Psoas muscle (tissue), 8 donors: Measurements from ENCODE around the gene TNFSF9. TPM values are rescaled to one million over a fixed set of nuclear protein-coding genes. Genes with fewer than 3 reads are reported as not detected.
"Not testable (repeated sequence)": the region's sequence is repeated elsewhere in the genome, so short reads cannot be mapped to it uniquely, and the experiment has no call there.

Source experiments
- ATAC-seq, 4 donors: fragments of 200-7000 bp; cut with Tn5 transposase; one replicate each; pipeline ENCODE4 v1.9.1; 2020; ENCODE audit warnings: moderate library complexity in 3 of 4, mild to moderate bottlenecking in 2 of 4
- DNase-seq, 2 donors: peaks; one replicate each; pipeline ENCODE4 v3.0.0-alpha.2; 2020
- H3K27ac ChIP-seq: fragments of 200-600 bp; one replicate; pipeline ENCODE4 v1.8.0; 2022
- H3K27me3 ChIP-seq, 3 donors: fragments of 200-600 bp in 1 of 3; one replicate each; pipeline versions ENCODE4 v1.6.1 to v1.8.0; 2013 to 2022; ENCODE audit warnings: low read length in 2 of 3, mild to moderate bottlenecking in 2 of 3, moderate library complexity in 1 of 3; ENCODE audit not compliant: insufficient read depth in 3 of 3
- H3K36me3 ChIP-seq, 2 donors: fragments of 200-600 bp in 1 of 2; one replicate each; pipeline versions ENCODE4 v1.6.1 to v1.8.0; 2013 to 2022; ENCODE audit warnings: low read depth in 1 of 2, mild to moderate bottlenecking in 1 of 2, moderate library complexity in 1 of 2; ENCODE audit not compliant: insufficient read depth in 1 of 2
- H3K4me1 ChIP-seq: fragments of 200-600 bp; one replicate; pipeline ENCODE4 v1.8.0; 2022
- H3K4me3 ChIP-seq: fragments of 200-600 bp; one replicate; pipeline ENCODE4 v1.8.0; 2022; ENCODE audit warnings: mild to moderate bottlenecking
- H3K9me3 ChIP-seq: fragments of 200-600 bp; one replicate; pipeline ENCODE4 v1.8.0; 2022
- CTCF ChIP-seq: fragments of 200-600 bp; IDR thresholded peaks from one replicate; pipeline ENCODE4 v1.8.0; 2022; ENCODE audit warnings: antibody characterized with exemption
- WGBS, 3 donors: extraction: QIAGEN DNeasy Blood & Tissue Kit; methylation state at CpG; one replicate each; pipeline versions ENCODE4 v1.1.6 to v1.1.7; 2013; 5-methylcytosine and 5-hydroxymethylcytosine counted together
- intact Hi-C, 2 donors: fragments of 100-400 bp; cut with DNase I; formaldehyde crosslinking; loops; one replicate each; pipeline versions ENCODE4 v1.11.0 to v1.14.2; 2022
- polyA plus RNA-seq, 3 donors: library from polyadenylated mRNA; stranded (reverse); fragments of 200-250 nt; gene quantifications; one replicate each; pipeline ENCODE4 v1.2.3, GENCODE V29; 2013
- total RNA-seq, 4 donors: library from RNA; stranded (reverse); fragmentation: NEBNext Ultra II Directional in 2 of 4; extraction: Animal tissue kit (Norgen Biotek cat#: 25700) in 2 of 4; gene quantifications; one replicate each; pipeline versions ENCODE4 v1.2.1 to v1.2.4, GENCODE V29; 2021 to 2023
- donor health status: healthy with polysubstance abuse.
- donor health status: DM: no; HTN: no; CAD: no; lungs with moderate emphysema.
- donor health status: Bipolar disorder and iron deficiency.
- donor health status: healthy.
- donor health status: DM: yes; HTN: yes; CAD: no.
- donor health status: DM: no; HTN: no; CAD: no.
- donor health status: DM: no; HTN: no; CAD: no.
- donor health status: DM: yes; HTN: yes; CAD: no.

Gene TNFSF9
- total and polyA plus RNA-seq, 7 donors, result 0.25 to 1.9 (median 0.62) TPM; not detected in 1

- no peaks in the 10 kb centered on the region for H3K36me3 ChIP-seq
- WGBS, 3 donors, result 56 to 64% (median 62%) methylated on average over 15 to 17 of the region's 17 CpGs
- ATAC-seq (no peak), DNase-seq (no peak)
- no peaks in the 10 kb centered on the region for H3K9me3 ChIP-seq
- H3K4me1 ChIP-seq, result no peaks in the 10 kb centered on the region
- no peak overlapping the region for H3K27ac ChIP-seq
- H3K27me3 ChIP-seq, result peaks cover 0 to 29% (median 23%) of the 10 kb centered on the region in 3 donors
- intact Hi-C loops, result no loop called here
- H3K4me3 ChIP-seq, result no peak overlapping the region
- no peak for TF ChIP-seq CTCF
These were observed 31.6 kb upstream of the TNFSF9 start for GRCh38 chr19:6499052-6499790.

- ATAC-seq, result no peak
- no peak for TF ChIP-seq CTCF
- Histone ChIP-seq H3K27ac (no peak overlapping the region), H3K27me3 (peaks cover 0 to 33% (median 23%) of the 10 kb centered on the region in 3 donors), H3K36me3 (no peaks in the 10 kb centered on the region), H3K4me3 (peak overlapping the region; percentile 58), H3K9me3 (no peaks in the 10 kb centered on the region), H3K4me1 (no peaks in the 10 kb centered on the region)
- 47 to 51% (median 51%) methylated on average over 24 of the region's 24 CpGs for WGBS, 3 donors
- intact Hi-C loops, result no loop called here
- DNase-seq, result no peak
These were observed 29.7 kb upstream of the TNFSF9 start for GRCh38 chr19:6500837-6501739.

GRCh38 chr19:6501740-6502648 lies 28.8 kb upstream of the TNFSF9 start, which contains the start of gene TUBB4A:
TUBB4A (minus strand) TSS chr19:6502309; CDS start chr19:6502212, 97 bp downstream.
- Histone ChIP-seq H3K36me3 (no peaks in the 10 kb centered on the region), H3K4me3 (peak within 1 kb of the TSS; percentile 58), H3K27ac (no peak within 1 kb of the TSS), H3K9me3 (no peaks in the 10 kb centered on the region), H3K4me1 (no peaks in the 10 kb centered on the region), H3K27me3 (peaks cover 0 to 33% (median 23%) of the 10 kb centered on the region in 3 donors)
- intact Hi-C loops, result no loop called here
- TF ChIP-seq CTCF, result no peak
- DNase-seq, result peak; percentile 40 to 63
- ATAC-seq, result peak in 3 of 4 donors; percentile 25 to 66 (median 48)
- WGBS, 3 donors, result 0 to 1% (median 1%) methylated on average over 26 to 71 of the region's 71 CpGs

- 66 to 71% (median 69%) methylated on average over 9 of the region's 9 CpGs for WGBS, 3 donors
- no peaks in the 10 kb centered on the region for H3K36me3 ChIP-seq
- H3K4me1 ChIP-seq, result no peaks in the 10 kb centered on the region
- no peak overlapping the region for H3K27ac ChIP-seq
- peaks cover 0 to 33% (median 20%) of the 10 kb centered on the region in 3 donors for H3K27me3 ChIP-seq
- DNase-seq, result no peak
- no peak overlapping the region for H3K4me3 ChIP-seq
- no peak for TF ChIP-seq CTCF
- ATAC-seq, result no peak
- no peaks in the 10 kb centered on the region for H3K9me3 ChIP-seq
- intact Hi-C loops, result no loop called here
These were observed 27.2 kb upstream of the TNFSF9 start for GRCh38 chr19:6503407-6504201.

- 68 to 73% (median 73%) methylated on average over 9 of the region's 9 CpGs for WGBS, 3 donors
- H3K27ac ChIP-seq, result not testable (repeated sequence)
These were observed 22.6 kb upstream of the TNFSF9 start for GRCh38 chr19:6508028-6508771.

More at GRCh38 chr19:6508028-6508771, 22.6 kb upstream of the TNFSF9 start:
- H3K4me3 ChIP-seq, H3K27me3 ChIP-seq, H3K9me3 ChIP-seq, intact Hi-C loops, H3K4me1 ChIP-seq, H3K36me3 ChIP-seq, DNase-seq: not testable (repeated sequence)
- peak in 1 of 4 donors; percentile 31 for ATAC-seq
